ENCODE data around the gene TENM4. TPM values are rescaled to one million over a fixed set of nuclear protein-coding genes. Genes with fewer than 3 reads are reported as not detected.

The TENM4 gene
- polyA plus RNA-seq, 1 donor from 2014 or later: 16.8 TPM

GRCh38 chr11:78800756-78801155 lies 640.1 kb downstream of the TENM4 start:
- Histone ChIP-seq H3K79me2 (replicated peaks; ENCODE audit: insufficient read depth, low read length) (no peaks in the 10 kb centered on the region), H3K9me3 (ENCODE audit: low read length) (no peaks in the 10 kb centered on the region), H3K9me2 (ENCODE audit: insufficient read depth, low read length) (no peaks in the 10 kb centered on the region), H3K4me2 (ENCODE audit: low read length) (no peak overlapping the region), H3K27me3 (ENCODE audit: insufficient read depth, low read depth, low read length) (no peaks in the 10 kb centered on the region), H2AFZ (ENCODE audit: low read depth, low read length) (no peak overlapping the region), H3K4me3 (ENCODE audit: low read length) (no peak overlapping the region), H4K20me1 (ENCODE audit: insufficient read depth) (no peaks in the 10 kb centered on the region), H3K9ac (ENCODE audit: low read length) (no peak overlapping the region), H3K36me3 (ENCODE audit: insufficient read depth, low read length) (peaks cover 12% of the 10 kb centered on the region), H3F3A (ENCODE audit: insufficient read depth, low read length, poor library complexity, severe bottlenecking) (no peaks in the 10 kb centered on the region), H3K27ac (ENCODE audit: low read length) (no peak overlapping the region)
- TF ChIP-seq POLR2AphosphoS5 (IDR thresholded peaks at IDR 0.05): no peak
- no peak for TF ChIP-seq MXI1 (conservative IDR thresholded peaks at IDR 0.05; ENCODE audit: poor library complexity, severe bottlenecking)
- no peak for TF ChIP-seq SMC3 (conservative IDR thresholded peaks at IDR 0.05; ENCODE audit: poor library complexity)
- TF ChIP-seq EP300 (conservative IDR thresholded peaks at IDR 0.05; ENCODE audit: poor library complexity, severe bottlenecking): no peak
- TF ChIP-seq TAF1 (IDR thresholded peaks at IDR 0.05; ENCODE audit: low read depth): no peak
- no peak for TF ChIP-seq RAD21 (conservative IDR thresholded peaks at IDR 0.05)
- no peak for TF ChIP-seq EZH2 (IDR thresholded peaks at IDR 0.05; ENCODE audit: borderline replicate concordance, insufficient read depth, low read length, poor library complexity, severe bottlenecking)

- H3K79me2 ChIP-seq (replicated peaks; ENCODE audit: insufficient read depth, low read length): no peaks in the 10 kb centered on the region
- no peak overlapping the region for H2AFZ ChIP-seq (ENCODE audit: low read depth, low read length)
- no peak overlapping the region for H3K27ac ChIP-seq (ENCODE audit: low read length)
- no peak overlapping the region for H3K4me2 ChIP-seq (ENCODE audit: low read length)
- H3K27me3 ChIP-seq (ENCODE audit: insufficient read depth, low read depth, low read length): no peaks in the 10 kb centered on the region
- H3K36me3 ChIP-seq (ENCODE audit: insufficient read depth, low read length): peaks cover 12% of the 10 kb centered on the region
- no peaks in the 10 kb centered on the region for H3F3A ChIP-seq (ENCODE audit: insufficient read depth, low read length, poor library complexity, severe bottlenecking)
- H4K20me1 ChIP-seq (ENCODE audit: insufficient read depth): no peaks in the 10 kb centered on the region
- H3K9me3 ChIP-seq (ENCODE audit: low read length): no peaks in the 10 kb centered on the region
- H3K9me2 ChIP-seq (ENCODE audit: insufficient read depth, low read length): no peaks in the 10 kb centered on the region
- no peak for TF ChIP-seq EP300 (conservative IDR thresholded peaks at IDR 0.05; ENCODE audit: poor library complexity, severe bottlenecking)
- no peak for TF ChIP-seq TAF1 (IDR thresholded peaks at IDR 0.05; ENCODE audit: low read depth)
- TF ChIP-seq POLR2AphosphoS5 (IDR thresholded peaks at IDR 0.05): no peak
- TF ChIP-seq CTCF (IDR thresholded peaks at IDR 0.05; ENCODE audit: poor library complexity, severe bottlenecking): no peak
- TF ChIP-seq SMC3 (conservative IDR thresholded peaks at IDR 0.05; ENCODE audit: poor library complexity): no peak
- TF ChIP-seq EZH2 (IDR thresholded peaks at IDR 0.05; ENCODE audit: borderline replicate concordance, insufficient read depth, low read length, poor library complexity, severe bottlenecking): no peak
- TF ChIP-seq RAD21 (conservative IDR thresholded peaks at IDR 0.05): no peak
- no peak for TF ChIP-seq REST (IDR thresholded peaks at IDR 0.05; ENCODE audit: borderline replicate concordance)
- TF ChIP-seq MXI1 (conservative IDR thresholded peaks at IDR 0.05; ENCODE audit: poor library complexity, severe bottlenecking): no peak
- H3K9ac ChIP-seq (ENCODE audit: low read length): no peak overlapping the region
- H3K4me3 ChIP-seq (ENCODE audit: low read length): no peak overlapping the region
Observed at GRCh38 chr11:78800096-78800690, 640.6 kb downstream of the TENM4 start.
